Trophoblast cell (in vitro differentiated cells and primary cell): Measurements from ENCODE around the gene APEX2.

ENCODE experiments used
- DNase-seq, 2 donors: peaks; one replicate each; pipeline ENCODE4 v3.0.0-alpha.2; 2016
- H2AFZ ChIP-seq: 2 replicates; pipeline ENCODE4 v1.6.1; 2013; ENCODE audit warnings: low read length, moderate library complexity, mild to moderate bottlenecking; ENCODE audit not compliant: insufficient read depth, poor library complexity
- H2AK5ac ChIP-seq: 2 replicates; pipeline ENCODE4 v1.6.1; 2013; ENCODE audit warnings: mild to moderate bottlenecking, low read length
- H2BK120ac ChIP-seq: 2 replicates; pipeline ENCODE4 v1.6.1; 2013; ENCODE audit warnings: low read length, mild to moderate bottlenecking, moderate library complexity; ENCODE audit not compliant: insufficient read depth, poor library complexity
- H2BK12ac ChIP-seq: 2 replicates; pipeline ENCODE4 v1.6.1; 2013; ENCODE audit warnings: mild to moderate bottlenecking, low read length, moderate library complexity
- H2BK5ac ChIP-seq: 2 replicates; pipeline ENCODE4 v1.6.1; 2013; ENCODE audit warnings: low read length, low read depth, moderate library complexity, mild to moderate bottlenecking; ENCODE audit not compliant: poor library complexity
- H3K14ac ChIP-seq: 2 replicates; pipeline ENCODE4 v1.6.1; 2013; ENCODE audit warnings: mild to moderate bottlenecking, low read length
- H3K18ac ChIP-seq: 2 replicates; pipeline ENCODE4 v1.6.1; 2013; ENCODE audit warnings: mild to moderate bottlenecking, low read length
- H3K23ac ChIP-seq: 2 replicates; pipeline ENCODE4 v1.6.1; 2013; ENCODE audit warnings: low read length
- H3K27ac ChIP-seq: 2 replicates; pipeline ENCODE4 v1.5.1; 2013; ENCODE audit warnings: low read depth, mild to moderate bottlenecking, inconsistent platforms, low read length, moderate library complexity
- H3K27me3 ChIP-seq: 2 replicates; pipeline ENCODE4 v1.6.1; 2013; ENCODE audit warnings: inconsistent platforms, mild to moderate bottlenecking, low read length, moderate library complexity; ENCODE audit not compliant: insufficient read depth
- H3K36me3 ChIP-seq, 2 experiments: 1 replicate in 1 of 2; 2 replicates in 1 of 2; pipeline ENCODE4 v1.6.1; 2013; ENCODE audit warnings: low read length in 2 of 2, mild to moderate bottlenecking in 2 of 2, moderate library complexity in 1 of 2; ENCODE audit not compliant: insufficient read depth in 2 of 2, control insufficient read depth in 1 of 2
- H3K4ac ChIP-seq: 2 replicates; pipeline ENCODE4 v1.6.1; 2013; ENCODE audit warnings: low read depth, mild to moderate bottlenecking, low read length, moderate library complexity
- H3K4me1 ChIP-seq, 2 experiments: 1 replicate in 1 of 2; 2 replicates in 1 of 2; pipeline ENCODE4 v1.6.1; 2013; ENCODE audit warnings: low read length in 2 of 2, mild to moderate bottlenecking in 2 of 2, moderate library complexity in 1 of 2; ENCODE audit not compliant: insufficient read depth in 2 of 2, control insufficient read depth in 1 of 2
- H3K4me2 ChIP-seq: 2 replicates; pipeline ENCODE4 v1.6.1; 2013; ENCODE audit warnings: inconsistent platforms, mild to moderate bottlenecking, low read length, moderate library complexity
- H3K4me3 ChIP-seq: 2 replicates; pipeline ENCODE4 v1.5.1; 2013; ENCODE audit warnings: mild to moderate bottlenecking, low read depth, low read length, inconsistent platforms
- H3K79me1 ChIP-seq: one replicate; pipeline ENCODE4 v1.6.1; 2013; ENCODE audit warnings: low read length
- H3K79me2 ChIP-seq: 2 replicates; pipeline ENCODE4 v1.6.1; 2013; ENCODE audit warnings: low read length, mild to moderate bottlenecking; ENCODE audit not compliant: control insufficient read depth, insufficient read depth, poor library complexity
- H3K9ac ChIP-seq: 2 replicates; pipeline ENCODE4 v1.6.1; 2013; ENCODE audit warnings: mild to moderate bottlenecking, low read length
- H3K9me3 ChIP-seq: 2 replicates; pipeline ENCODE4 v1.6.1; 2013; ENCODE audit warnings: low read depth, mild to moderate bottlenecking, control low read depth, inconsistent platforms, low read length; ENCODE audit not compliant: insufficient read depth
- H4K12ac ChIP-seq: 2 replicates; pipeline ENCODE4 v1.6.1; 2013; ENCODE audit warnings: low read depth, mild to moderate bottlenecking, low read length, moderate library complexity
- H4K8ac ChIP-seq: 2 replicates; pipeline ENCODE4 v1.6.1; 2013; ENCODE audit warnings: low read depth, mild to moderate bottlenecking, low read length, moderate library complexity
- H4K91ac ChIP-seq: one replicate; pipeline ENCODE4 v1.6.1; 2013; ENCODE audit warnings: low read depth, mild to moderate bottlenecking, low read length, moderate library complexity
- WGBS: extraction: QIAGEN DNeasy Blood & Tissue Kit; methylation state at CpG from one replicate; pipeline ENCODE4 v1.1.7; 2013; ENCODE audit warnings: missing lambda C conversion rate; ENCODE audit not compliant: insufficient read length, insufficient coverage; ENCODE audit errors: extremely low coverage; 5-methylcytosine and 5-hydroxymethylcytosine counted together

The APEX2 gene

GRCh38 chrX:54995621-54996020 is 4.5 kb upstream of the APEX2 start:
- peaks cover 4% of the 10 kb centered on the region for H3K79me1 ChIP-seq
- H4K12ac ChIP-seq = no peak overlapping the region

GRCh38 chrX:55004231-55004630 is 4.1 kb downstream of the APEX2 start:
- no CpG with 5 or more reads among the region's 1 CpG for WGBS
- Histone ChIP-seq H3K23ac (no peak overlapping the region), H2BK12ac (no peak overlapping the region), H2AFZ (no peak overlapping the region), H3K9ac (no peak overlapping the region), H3K36me3 (peaks cover 26 to 40% of the 10 kb centered on the region in 2 experiments), H3K79me1 (peaks cover 15% of the 10 kb centered on the region), H2BK120ac (no peak overlapping the region), H3K9me3 (no peaks in the 10 kb centered on the region), H4K12ac (no peak overlapping the region), H2AK5ac (no peak overlapping the region), H3K79me2 (peaks cover 10% of the 10 kb centered on the region), H3K4me1 (peaks cover 23 to 24% of the 10 kb centered on the region in 2 experiments), H3K18ac (no peak overlapping the region), H3K14ac (no peak overlapping the region), H4K91ac (no peak overlapping the region), H3K27ac (no peak overlapping the region), H3K27me3 (no peaks in the 10 kb centered on the region), H3K4me3 (no peak overlapping the region), H3K4ac (no peak overlapping the region), H3K4me2 (no peak overlapping the region), H2BK5ac (no peak overlapping the region), H4K8ac (no peak overlapping the region)
- DNase-seq = no peak

More at GRCh38 chrX:54995621-54996020, 4.5 kb upstream of the APEX2 start:
- no peak overlapping the region for H3K27ac ChIP-seq
- no peaks in the 10 kb centered on the region for H3K9me3 ChIP-seq
- no peak overlapping the region for H3K18ac ChIP-seq
- no peaks in the 10 kb centered on the region for H3K4me1 ChIP-seq
- H3K79me2 ChIP-seq = peaks cover 3% of the 10 kb centered on the region
- H3K14ac ChIP-seq = no peak overlapping the region
- H3K9ac ChIP-seq = no peak overlapping the region
- H2BK12ac ChIP-seq = no peak overlapping the region
- no peak overlapping the region for H3K4me2 ChIP-seq
- no peak overlapping the region for H2AK5ac ChIP-seq
- no peaks in the 10 kb centered on the region for H3K27me3 ChIP-seq
- H4K8ac ChIP-seq = no peak overlapping the region
- H3K23ac ChIP-seq = no peak overlapping the region
- no peak overlapping the region for H2AFZ ChIP-seq
- no peak overlapping the region for H2BK120ac ChIP-seq
- no peak overlapping the region for H2BK5ac ChIP-seq
- H3K4me3 ChIP-seq = no peak overlapping the region
- no peaks in the 10 kb centered on the region for H3K36me3 ChIP-seq
- no peak for DNase-seq
- no peak overlapping the region for H4K91ac ChIP-seq
- no peak overlapping the region for H3K4ac ChIP-seq

- Histone ChIP-seq H3K4me1 (peaks cover 25 to 28% of the 10 kb centered on the region in 2 experiments), H3K9me3 (no peaks in the 10 kb centered on the region), H3K27ac (no peak overlapping the region), H2BK12ac (no peak overlapping the region), H3K36me3 (peaks cover 26 to 40% of the 10 kb centered on the region in 2 experiments), H2BK120ac (no peak overlapping the region), H2AFZ (no peak overlapping the region), H3K9ac (no peak overlapping the region), H3K4me3 (no peak overlapping the region), H3K4ac (no peak overlapping the region), H4K12ac (no peak overlapping the region), H3K27me3 (no peaks in the 10 kb centered on the region), H4K91ac (no peak overlapping the region), H3K79me1 (peaks cover 13% of the 10 kb centered on the region), H3K23ac (no peak overlapping the region), H3K14ac (no peak overlapping the region), H3K18ac (no peak overlapping the region), H4K8ac (no peak overlapping the region), H2BK5ac (no peak overlapping the region), H2AK5ac (no peak overlapping the region), H3K4me2 (no peak overlapping the region), H3K79me2 (peaks cover 10% of the 10 kb centered on the region)
- no peak for DNase-seq
Observed at GRCh38 chrX:55005256-55005655, 5.1 kb downstream of the APEX2 start.

- H2AFZ ChIP-seq = no peak overlapping the region
- peak; percentile 8 to 36 for DNase-seq
- WGBS = no CpG with 5 or more reads among the region's 18 CpGs
Observed at GRCh38 chrX:55006827-55007621, 6.9 kb downstream of the APEX2 start.

More at GRCh38 chrX:55006827-55007621, 6.9 kb downstream of the APEX2 start:
- H4K91ac ChIP-seq = peak overlapping the region; percentile 84
- peak overlapping the region; percentile 61 for H3K27ac ChIP-seq
- H3K14ac ChIP-seq = peak overlapping the region; percentile 29
- peak overlapping the region; percentile 76 for H4K8ac ChIP-seq
- peak overlapping the region; percentile 75 for H2AK5ac ChIP-seq
- H3K18ac ChIP-seq = peak overlapping the region; percentile 59
- peak overlapping the region; percentile 42 for H3K4ac ChIP-seq
- no peak overlapping the region for H3K4me3 ChIP-seq
- H3K79me1 ChIP-seq = peaks cover 11% of the 10 kb centered on the region
- H4K12ac ChIP-seq = peak overlapping the region; percentile 88
- H3K36me3 ChIP-seq = peaks cover 26 to 40% of the 10 kb centered on the region in 2 experiments
- H2BK120ac ChIP-seq = peak overlapping the region; percentile 36
- peaks cover 25 to 28% of the 10 kb centered on the region in 2 experiments for H3K4me1 ChIP-seq
- no peak overlapping the region for H3K4me2 ChIP-seq
- no peaks in the 10 kb centered on the region for H3K9me3 ChIP-seq
- H2BK12ac ChIP-seq = peak overlapping the region; percentile 67
- peak overlapping the region; percentile 88 for H2BK5ac ChIP-seq
- H3K27me3 ChIP-seq = no peaks in the 10 kb centered on the region
- no peak overlapping the region for H3K9ac ChIP-seq
- H3K79me2 ChIP-seq = peaks cover 3% of the 10 kb centered on the region
- H3K23ac ChIP-seq = no peak overlapping the region
